Stimulated activated naive CD8-positive, alpha-beta T cell treated with anti-CD3 and anti-CD28 coated beads, Interleukin-15, Interleukin-2, amounts not matched to agents 100 ng/mL and 50 ng/mL, for 24 hours (primary cell): ENCODE measurements around the gene TROAP.

Experiments used
- H3K27ac Mint-ChIP-seq: one replicate; pipeline ENCODE4 v1.8.0; 2021; ENCODE audit warnings: mild to moderate bottlenecking, mixed read lengths
- H3K27me3 Mint-ChIP-seq: one replicate; pipeline ENCODE4 v1.8.0; 2021; ENCODE audit warnings: mixed read lengths
- H3K36me3 Mint-ChIP-seq: one replicate; pipeline ENCODE4 v1.8.0; 2021; ENCODE audit warnings: low read depth, mixed read lengths
- H3K4me1 Mint-ChIP-seq: one replicate; pipeline ENCODE4 v1.8.0; 2021; ENCODE audit warnings: low read depth, mixed read lengths
- H3K4me3 Mint-ChIP-seq: one replicate; pipeline ENCODE4 v1.8.0; 2021; ENCODE audit warnings: mild to moderate bottlenecking, mixed read lengths
- H3K9me3 Mint-ChIP-seq: one replicate; pipeline ENCODE4 v1.8.0; 2021; ENCODE audit warnings: mixed read lengths

The TROAP gene

DNA sequence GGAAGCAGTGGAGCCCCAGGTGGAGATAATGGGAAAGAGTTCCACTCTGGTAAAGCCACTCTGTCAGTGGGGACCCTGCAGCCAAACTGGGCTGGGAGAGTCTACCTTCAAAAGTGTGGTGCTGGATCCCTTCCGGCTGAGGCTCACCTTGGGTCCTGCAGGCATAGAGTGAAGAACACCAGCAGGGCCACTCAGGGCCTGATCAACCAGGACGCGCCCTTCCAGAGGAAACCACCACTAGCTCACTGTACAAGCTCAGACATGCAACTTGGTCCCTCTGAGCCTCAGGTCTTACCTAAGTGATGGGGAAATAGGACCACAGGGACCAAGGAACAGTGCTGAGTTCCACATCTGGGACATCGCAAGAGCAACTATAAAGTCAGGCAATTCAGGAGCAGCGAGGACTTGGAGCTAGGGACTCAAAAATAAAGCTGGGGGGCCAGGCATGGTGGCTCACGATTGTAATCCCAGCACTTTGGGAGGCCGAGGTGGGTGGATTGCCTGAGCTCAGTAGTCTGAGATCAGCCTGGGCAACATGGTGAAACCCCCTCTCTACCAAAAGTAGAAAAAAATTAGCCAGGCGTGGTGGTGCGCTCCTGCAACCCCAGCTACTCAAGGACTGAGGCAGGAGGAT, 34.0 kb upstream of the TROAP start:
- H3K9me3 Mint-ChIP-seq, result no peaks in the 10 kb centered on the region
- H3K27me3 Mint-ChIP-seq, result peaks cover 41% of the 10 kb centered on the region
- H3K4me3 Mint-ChIP-seq, result no peak overlapping the region
- H3K4me1 Mint-ChIP-seq, result no peaks in the 10 kb centered on the region
- H3K27ac Mint-ChIP-seq, result no peak overlapping the region
- no peaks in the 10 kb centered on the region for H3K36me3 Mint-ChIP-seq

DNA sequence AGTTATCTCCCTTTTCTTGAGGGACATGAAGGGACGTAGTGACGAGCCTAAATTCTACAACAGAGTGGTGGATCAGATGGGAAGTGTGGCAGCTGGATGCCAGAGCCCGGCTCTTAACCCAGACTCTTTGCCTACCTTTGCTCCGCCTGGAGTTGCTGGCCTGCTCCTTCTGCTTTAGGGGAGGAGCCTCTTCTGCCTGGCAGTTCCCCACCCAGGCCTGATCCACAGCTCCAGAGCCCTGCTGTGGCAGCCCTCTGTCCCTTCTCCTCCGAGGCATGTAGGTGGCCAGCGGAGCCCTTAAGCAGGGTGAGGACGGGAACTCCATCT, 30.4 kb upstream of the TROAP start:
- H3K27me3 Mint-ChIP-seq, result peaks cover 47% of the 10 kb centered on the region
- H3K4me3 Mint-ChIP-seq, result no peak overlapping the region
- H3K27ac Mint-ChIP-seq, result no peak overlapping the region
- H3K9me3 Mint-ChIP-seq, result no peaks in the 10 kb centered on the region
- H3K36me3 Mint-ChIP-seq, result no peaks in the 10 kb centered on the region
- H3K4me1 Mint-ChIP-seq, result peaks cover 16% of the 10 kb centered on the region

DNA sequence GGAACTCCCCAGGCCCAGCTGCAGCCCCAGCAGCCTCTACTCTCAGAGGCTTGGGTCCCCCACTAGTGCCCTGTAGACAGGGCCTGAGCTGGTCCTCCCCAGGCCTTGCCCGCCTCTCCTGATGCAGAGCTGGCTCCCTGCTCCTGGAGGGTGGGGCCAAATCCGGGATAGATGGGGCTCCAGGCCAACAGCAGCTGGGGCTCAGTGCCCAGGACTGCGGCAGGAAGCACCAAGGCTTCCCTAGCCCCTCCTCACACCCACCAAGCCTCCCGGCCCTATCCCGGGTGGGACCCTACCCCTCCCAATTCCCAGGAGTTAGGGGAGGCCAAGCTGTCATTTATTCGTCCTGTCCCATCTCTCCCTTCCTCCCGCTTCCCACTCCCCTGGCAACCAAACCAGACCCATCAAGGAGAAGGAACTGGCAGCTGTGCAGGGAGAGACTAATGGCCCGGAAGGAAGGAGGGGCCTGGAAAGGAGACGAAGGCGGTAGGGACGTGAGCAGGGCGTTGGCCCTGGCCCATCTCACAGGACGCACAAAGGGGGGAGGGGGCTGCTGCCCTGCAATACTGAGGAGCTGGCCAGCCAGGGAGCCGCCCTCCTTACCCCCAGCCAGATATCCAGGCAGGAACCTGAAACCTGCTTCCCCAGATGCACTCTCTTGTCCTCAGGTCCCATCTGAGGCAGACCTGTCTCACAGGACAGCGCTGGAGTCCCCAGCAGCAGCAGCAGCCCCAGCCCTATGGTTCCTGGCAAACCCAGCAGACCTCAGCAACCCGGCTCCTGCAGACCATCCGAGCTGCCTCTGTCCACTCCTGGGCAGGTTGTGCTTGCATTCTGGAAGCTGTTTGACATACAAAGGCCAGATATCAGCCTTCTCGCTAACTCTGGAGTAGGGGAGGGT, 29.7 kb upstream of the TROAP start:
- H3K4me3 Mint-ChIP-seq, result no peak overlapping the region
- H3K4me1 Mint-ChIP-seq, result peaks cover 19% of the 10 kb centered on the region
- H3K9me3 Mint-ChIP-seq, result no peaks in the 10 kb centered on the region
- H3K27ac Mint-ChIP-seq, result no peak overlapping the region
- H3K36me3 Mint-ChIP-seq, result no peaks in the 10 kb centered on the region
- H3K27me3 Mint-ChIP-seq, result peaks cover 47% of the 10 kb centered on the region

DNA sequence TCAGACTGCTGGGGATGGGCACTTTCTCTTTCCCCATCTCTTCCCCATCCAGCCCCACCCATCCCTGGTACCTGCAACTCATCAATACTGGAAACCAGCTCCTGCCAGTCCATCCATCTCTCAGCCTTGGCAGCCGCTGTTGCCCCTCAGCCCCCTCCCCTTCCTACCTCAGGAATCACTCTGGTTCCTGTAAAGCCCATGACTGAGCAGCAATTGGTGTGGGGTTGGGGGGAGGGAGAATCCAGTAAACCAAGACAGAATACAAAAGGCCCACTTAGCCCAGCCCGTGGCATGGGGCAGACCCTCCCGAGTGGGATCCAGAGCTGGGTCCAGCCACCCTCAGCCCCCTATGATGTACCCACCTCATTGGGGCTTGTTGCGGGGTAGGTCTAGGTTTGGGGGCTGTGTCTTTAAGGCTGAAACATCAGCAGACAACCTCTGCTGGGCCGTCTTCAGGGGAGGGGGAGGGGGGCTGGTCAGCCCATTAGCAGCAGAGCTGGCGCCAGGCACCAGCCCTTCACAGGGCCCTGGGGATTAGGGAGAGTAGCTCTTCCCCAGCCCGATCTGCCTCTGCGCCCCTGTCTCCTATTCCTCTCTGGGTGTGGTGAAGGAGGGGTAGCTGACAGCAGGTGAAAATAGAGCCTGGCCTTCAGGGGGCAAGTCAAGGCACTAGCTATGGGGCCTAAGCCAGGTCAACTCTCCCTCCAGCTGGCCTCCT, 28.8 kb upstream of the TROAP start:
- H3K4me1 Mint-ChIP-seq, result peaks cover 19% of the 10 kb centered on the region
- H3K27me3 Mint-ChIP-seq, result peaks cover 51% of the 10 kb centered on the region
- no peaks in the 10 kb centered on the region for H3K9me3 Mint-ChIP-seq
- H3K36me3 Mint-ChIP-seq, result no peaks in the 10 kb centered on the region
- H3K27ac Mint-ChIP-seq, result no peak overlapping the region
- H3K4me3 Mint-ChIP-seq, result no peak overlapping the region

DNA sequence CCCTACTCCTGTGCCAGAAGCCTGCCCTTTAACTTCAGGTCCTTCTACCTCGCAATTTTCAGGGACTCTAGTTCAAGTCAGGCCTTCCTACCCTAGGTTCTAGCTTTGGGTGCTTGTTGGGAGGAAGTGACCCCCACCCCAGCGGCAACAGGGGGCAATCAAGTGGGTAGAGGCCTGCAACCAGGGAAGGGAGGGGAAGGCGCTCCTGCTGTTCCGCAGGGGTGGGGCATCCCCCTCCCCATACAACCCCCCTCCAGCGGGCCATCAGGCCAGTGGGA, 28.3 kb upstream of the TROAP start:
- Mint-ChIP-seq H3K27me3 (peaks cover 51% of the 10 kb centered on the region), H3K9me3 (no peaks in the 10 kb centered on the region), H3K4me3 (no peak overlapping the region), H3K27ac (no peak overlapping the region), H3K4me1 (peaks cover 19% of the 10 kb centered on the region), H3K36me3 (no peaks in the 10 kb centered on the region)

DNA sequence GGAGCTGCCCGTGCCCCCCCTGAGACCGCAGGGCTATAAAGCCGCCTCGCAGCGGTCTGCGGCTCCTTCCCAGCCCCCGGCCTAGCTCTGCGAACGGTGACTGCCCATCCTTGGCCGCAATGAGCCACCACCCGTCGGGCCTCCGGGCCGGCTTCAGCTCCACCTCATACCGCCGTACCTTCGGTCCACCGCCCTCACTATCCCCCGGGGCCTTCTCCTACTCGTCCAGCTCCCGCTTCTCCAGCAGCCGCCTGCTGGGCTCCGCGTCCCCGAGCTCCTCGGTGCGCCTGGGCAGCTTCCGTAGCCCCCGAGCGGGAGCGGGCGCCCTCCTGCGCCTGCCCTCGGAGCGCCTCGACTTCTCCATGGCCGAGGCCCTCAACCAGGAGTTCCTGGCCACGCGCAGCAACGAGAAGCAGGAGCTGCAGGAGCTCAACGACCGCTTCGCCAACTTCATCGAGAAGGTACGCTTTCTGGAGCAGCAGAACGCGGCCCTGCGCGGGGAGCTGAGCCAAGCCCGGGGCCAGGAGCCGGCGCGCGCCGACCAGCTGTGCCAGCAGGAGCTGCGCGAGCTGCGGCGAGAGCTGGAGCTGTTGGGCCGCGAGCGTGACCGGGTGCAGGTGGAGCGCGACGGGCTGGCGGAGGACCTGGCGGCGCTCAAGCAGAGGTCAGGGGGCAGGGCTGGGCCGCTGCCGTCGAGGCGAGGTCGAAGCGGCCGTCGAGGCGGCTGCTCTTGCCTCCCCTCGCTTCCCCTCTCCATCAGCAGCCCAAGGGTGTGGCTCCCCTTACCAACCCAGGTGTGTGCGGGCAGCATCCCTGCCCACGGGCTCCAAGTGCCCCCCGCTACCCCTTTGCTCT, 27.7 kb upstream of the TROAP start, which contains the start of gene PRPH:
TSS of gene PRPH (plus strand) at position 66 of the 855 bp plus-strand sequence. CDS start at position 120, 54 bp downstream.
- H3K4me1 Mint-ChIP-seq, result peaks cover 19% of the 10 kb centered on the region

DNA sequence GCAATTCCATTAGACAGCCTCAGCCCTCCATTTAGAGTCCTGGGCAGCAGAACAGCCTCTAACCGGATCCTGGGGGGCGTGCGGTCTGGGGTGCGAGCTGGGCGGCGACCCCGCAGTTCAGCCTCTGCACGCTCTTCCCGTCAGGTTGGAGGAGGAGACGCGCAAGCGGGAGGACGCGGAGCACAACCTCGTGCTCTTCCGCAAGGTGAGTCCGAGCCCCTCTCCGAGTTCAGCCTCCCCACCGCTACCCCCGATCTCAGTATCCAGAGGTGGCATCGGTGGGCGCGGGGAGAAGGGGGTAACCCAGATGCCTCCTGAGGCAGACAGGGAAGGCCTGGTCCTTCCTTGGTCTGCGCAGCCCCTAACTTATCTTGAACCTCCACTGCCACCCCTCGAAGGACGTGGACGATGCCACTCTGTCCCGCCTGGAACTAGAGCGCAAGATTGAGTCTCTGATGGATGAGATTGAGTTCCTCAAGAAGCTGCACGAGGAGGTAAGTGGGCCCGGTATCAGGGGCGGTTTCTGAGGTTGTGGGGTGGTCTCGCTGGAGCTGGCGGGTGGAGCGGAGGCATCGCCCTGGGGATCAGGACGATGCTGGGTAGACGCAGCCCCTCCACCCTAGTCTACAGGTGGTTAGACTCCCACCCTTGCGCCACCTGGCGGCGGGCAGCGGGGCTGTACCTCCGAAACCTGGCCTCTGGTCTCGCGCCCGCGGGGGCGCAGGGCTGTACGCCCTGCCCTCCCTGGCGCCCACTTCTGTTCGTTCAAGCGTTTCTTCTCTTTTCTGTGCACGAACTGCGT, 26.8 kb upstream of the TROAP start:
- Mint-ChIP-seq H3K4me3 (no peak overlapping the region), H3K4me1 (peaks cover 19% of the 10 kb centered on the region), H3K27me3 (peaks cover 53% of the 10 kb centered on the region), H3K27ac (no peak overlapping the region), H3K9me3 (no peaks in the 10 kb centered on the region), H3K36me3 (no peaks in the 10 kb centered on the region)

More for the DNA sequence above, 27.7 kb upstream of the TROAP start, which contains the start of gene PRPH:
- Mint-ChIP-seq H3K36me3 (no peaks in the 10 kb centered on the region), H3K27me3 (peaks cover 51% of the 10 kb centered on the region), H3K9me3 (no peaks in the 10 kb centered on the region), H3K27ac (no peak within 1 kb of the TSS), H3K4me3 (no peak within 1 kb of the TSS)

DNA sequence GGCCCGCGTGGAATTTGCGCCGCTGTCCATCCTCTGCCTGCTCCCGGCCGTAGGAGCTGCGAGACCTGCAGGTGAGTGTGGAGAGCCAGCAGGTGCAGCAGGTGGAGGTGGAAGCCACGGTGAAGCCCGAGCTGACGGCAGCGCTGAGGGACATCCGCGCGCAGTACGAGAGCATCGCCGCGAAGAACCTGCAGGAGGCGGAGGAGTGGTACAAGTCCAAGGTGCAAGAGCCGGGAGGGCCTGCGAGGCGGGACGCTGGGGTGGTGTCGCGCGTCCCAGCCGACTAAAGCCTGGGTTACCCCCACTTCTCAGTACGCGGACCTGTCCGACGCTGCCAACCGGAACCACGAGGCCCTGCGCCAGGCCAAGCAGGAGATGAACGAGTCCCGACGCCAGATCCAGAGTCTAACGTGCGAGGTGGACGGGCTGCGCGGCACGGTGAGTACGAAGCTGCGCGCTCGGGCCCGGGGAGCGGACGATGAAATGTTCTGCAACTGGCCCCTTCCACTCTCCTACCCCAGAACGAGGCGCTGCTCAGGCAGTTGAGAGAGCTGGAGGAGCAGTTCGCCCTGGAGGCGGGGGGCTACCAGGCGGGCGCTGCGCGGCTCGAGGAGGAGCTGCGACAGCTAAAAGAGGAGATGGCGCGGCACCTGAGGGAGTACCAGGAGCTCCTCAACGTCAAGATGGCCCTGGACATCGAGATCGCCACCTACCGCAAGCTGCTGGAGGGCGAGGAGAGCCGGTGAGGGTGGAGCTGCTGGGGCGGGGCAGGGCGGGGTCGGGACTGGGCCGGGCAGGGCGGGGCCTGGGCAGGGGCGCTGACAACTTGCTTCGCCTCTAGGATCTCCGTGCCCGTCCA, 26.0 kb upstream of the TROAP start:
- H3K27ac Mint-ChIP-seq, result no peak overlapping the region

DNA sequence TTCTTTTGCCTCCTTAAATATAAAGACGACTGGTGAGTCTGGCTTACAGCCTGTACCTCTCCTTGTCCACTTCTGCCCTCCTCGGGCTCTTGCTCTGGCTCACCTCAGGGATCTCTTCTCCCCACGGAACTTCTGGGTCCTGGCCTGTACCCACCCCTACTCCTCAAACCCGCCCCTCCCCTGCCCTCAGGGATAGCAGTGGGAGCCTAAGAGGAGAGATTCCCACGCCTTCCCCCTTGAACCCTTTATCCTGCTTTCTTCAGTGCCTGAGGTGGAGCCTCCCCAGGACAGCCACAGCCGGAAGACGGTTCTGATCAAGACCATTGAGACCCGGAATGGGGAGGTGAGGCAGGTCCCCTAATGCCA, 25.4 kb upstream of the TROAP start:
- H3K4me1 Mint-ChIP-seq, result peaks cover 23% of the 10 kb centered on the region
- no peak overlapping the region for H3K4me3 Mint-ChIP-seq
- H3K36me3 Mint-ChIP-seq, result no peaks in the 10 kb centered on the region
- H3K9me3 Mint-ChIP-seq, result no peaks in the 10 kb centered on the region
- peaks cover 57% of the 10 kb centered on the region for H3K27me3 Mint-ChIP-seq
- H3K27ac Mint-ChIP-seq, result no peak overlapping the region

More for the DNA sequence above, 26.0 kb upstream of the TROAP start:
- Mint-ChIP-seq H3K9me3 (no peaks in the 10 kb centered on the region), H3K36me3 (no peaks in the 10 kb centered on the region), H3K4me1 (peaks cover 23% of the 10 kb centered on the region), H3K4me3 (peak overlapping the region; percentile 49), H3K27me3 (peaks cover 54% of the 10 kb centered on the region)

DNA sequence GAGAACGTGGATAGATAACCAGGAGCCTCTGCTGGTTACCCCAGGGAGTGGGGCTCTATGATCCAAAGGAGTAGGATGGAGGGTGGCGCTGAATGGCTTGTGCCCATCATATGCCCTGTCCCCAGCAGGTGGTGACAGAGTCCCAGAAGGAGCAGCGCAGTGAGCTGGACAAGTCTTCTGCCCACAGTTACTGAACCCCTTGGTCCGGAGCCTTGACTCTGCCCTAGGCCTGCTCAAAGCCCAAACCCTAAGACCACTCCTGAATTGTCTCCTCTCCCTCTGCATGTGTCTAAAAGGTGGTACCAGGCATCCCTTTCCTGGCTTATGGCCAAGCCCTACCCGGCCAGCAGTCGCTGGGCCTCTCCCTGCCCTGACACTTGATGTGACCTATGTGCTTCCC, 24.9 kb upstream of the TROAP start:
- Mint-ChIP-seq H3K4me1 (peaks cover 23% of the 10 kb centered on the region), H3K36me3 (no peaks in the 10 kb centered on the region), H3K4me3 (no peak overlapping the region), H3K9me3 (no peaks in the 10 kb centered on the region), H3K27ac (no peak overlapping the region), H3K27me3 (peaks cover 62% of the 10 kb centered on the region)

DNA sequence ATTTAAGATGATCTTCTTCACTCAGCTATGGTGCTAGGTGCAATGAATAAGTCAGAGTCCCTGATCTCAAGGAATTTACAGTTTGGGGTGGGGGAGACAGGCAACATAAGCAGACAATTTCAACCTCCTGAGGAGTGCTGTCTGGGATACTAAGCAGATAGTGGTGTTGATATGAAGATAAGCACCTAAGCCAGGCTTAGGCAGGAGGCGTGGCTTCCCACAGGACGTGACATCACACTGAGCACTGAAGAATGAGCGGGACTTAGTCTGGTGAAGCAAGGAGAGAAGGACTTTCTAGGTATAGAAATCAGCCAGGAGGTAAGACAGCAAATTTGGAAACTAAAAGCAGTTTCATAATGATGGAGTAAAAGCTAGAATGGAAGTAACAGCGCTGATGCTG, 21.3 kb upstream of the TROAP start:
- no peaks in the 10 kb centered on the region for H3K36me3 Mint-ChIP-seq
- H3K4me3 Mint-ChIP-seq, result no peak overlapping the region
- peaks cover 16% of the 10 kb centered on the region for H3K4me1 Mint-ChIP-seq
- H3K27ac Mint-ChIP-seq, result peak overlapping the region; percentile 32
- no peaks in the 10 kb centered on the region for H3K9me3 Mint-ChIP-seq
- H3K27me3 Mint-ChIP-seq, result peaks cover 55% of the 10 kb centered on the region

DNA sequence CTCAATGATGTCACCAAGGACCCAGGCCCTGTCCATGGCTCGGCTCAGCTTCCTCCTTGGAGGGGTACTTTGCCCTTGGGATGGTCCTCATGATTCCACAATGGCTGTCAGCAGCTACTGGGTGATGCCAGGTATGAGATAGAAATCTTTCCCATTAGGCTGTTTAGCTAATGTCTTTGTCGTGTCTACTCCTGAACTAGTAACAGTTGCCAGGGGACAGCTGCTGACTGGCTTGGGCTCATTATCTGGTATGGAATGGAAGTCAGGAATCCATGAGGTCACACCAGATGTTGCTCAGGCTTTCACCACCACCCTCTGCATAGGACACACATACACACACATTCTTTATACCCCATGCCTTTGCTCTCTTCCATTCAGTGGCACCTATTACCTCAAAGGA, 18.9 kb upstream of the TROAP start:
- H3K4me3 Mint-ChIP-seq, result no peak overlapping the region
- H3K27me3 Mint-ChIP-seq, result peaks cover 46% of the 10 kb centered on the region
- H3K36me3 Mint-ChIP-seq, result no peaks in the 10 kb centered on the region
- H3K9me3 Mint-ChIP-seq, result no peaks in the 10 kb centered on the region
- H3K27ac Mint-ChIP-seq, result no peak overlapping the region
- H3K4me1 Mint-ChIP-seq, result peaks cover 4% of the 10 kb centered on the region

DNA sequence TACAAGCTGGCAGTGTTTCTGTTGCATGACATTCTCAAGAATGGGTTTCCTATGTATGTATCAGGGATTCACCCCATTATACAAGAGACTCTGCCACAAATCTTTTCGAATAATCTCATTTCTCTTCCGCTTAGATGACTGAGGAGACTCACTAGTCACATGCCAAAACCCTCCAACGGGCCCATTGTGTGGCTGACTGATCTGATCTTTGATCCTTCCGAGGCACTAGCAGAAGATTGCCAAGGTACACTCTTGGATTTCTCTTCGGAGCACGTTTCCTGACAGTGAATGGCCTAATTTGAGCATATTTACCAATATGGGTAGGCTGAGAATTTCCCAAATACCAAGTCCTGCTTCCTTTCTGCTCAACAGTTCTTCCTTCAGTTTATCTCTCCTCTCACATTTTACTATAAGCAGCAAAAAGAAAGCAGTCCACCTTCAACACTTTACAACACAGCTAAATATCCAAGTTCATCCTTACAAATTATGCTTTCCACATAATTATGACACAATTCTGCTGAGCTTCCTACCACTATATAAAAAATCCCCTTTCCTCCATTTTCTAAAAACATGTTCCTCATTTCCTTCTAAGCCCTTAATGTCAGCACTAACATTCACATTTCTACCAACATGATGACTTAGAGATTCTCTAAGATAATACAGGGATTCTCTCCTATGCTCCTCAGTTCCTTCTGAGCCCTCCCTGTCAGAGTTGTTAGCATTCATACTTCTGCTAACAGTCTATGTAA, 17.1 kb upstream of the TROAP start:
- H3K27ac Mint-ChIP-seq, result no peak overlapping the region
- H3K9me3 Mint-ChIP-seq, result no peaks in the 10 kb centered on the region
- peaks cover 4% of the 10 kb centered on the region for H3K4me1 Mint-ChIP-seq
- H3K36me3 Mint-ChIP-seq, result no peaks in the 10 kb centered on the region
- H3K4me3 Mint-ChIP-seq, result no peak overlapping the region
- H3K27me3 Mint-ChIP-seq, result peaks cover 45% of the 10 kb centered on the region
